ENCODE measurements around the gene ITGA11.

Gene ITGA11

DNA sequence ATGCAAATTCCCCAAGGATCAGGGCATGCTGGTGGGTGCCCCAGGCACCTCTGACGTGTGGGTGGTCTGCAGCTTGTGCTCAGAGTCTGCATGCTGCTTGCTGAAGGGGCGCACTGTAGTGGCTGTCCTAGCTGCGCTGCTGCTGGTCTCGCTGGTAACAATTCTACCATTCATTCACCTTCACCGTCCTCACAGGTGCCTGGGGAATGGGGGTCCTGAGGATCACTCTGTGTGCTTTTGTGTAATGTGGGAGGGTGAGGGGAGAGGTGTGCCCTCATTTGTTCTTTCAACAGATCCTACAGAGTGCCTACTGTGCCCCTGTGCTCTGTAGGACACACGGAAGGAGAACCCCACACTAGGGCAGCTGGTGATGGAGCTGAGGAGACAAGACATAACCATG, 2.1 kb upstream of the ITGA11 start:
- TF ChIP-seq, protein P1, sequence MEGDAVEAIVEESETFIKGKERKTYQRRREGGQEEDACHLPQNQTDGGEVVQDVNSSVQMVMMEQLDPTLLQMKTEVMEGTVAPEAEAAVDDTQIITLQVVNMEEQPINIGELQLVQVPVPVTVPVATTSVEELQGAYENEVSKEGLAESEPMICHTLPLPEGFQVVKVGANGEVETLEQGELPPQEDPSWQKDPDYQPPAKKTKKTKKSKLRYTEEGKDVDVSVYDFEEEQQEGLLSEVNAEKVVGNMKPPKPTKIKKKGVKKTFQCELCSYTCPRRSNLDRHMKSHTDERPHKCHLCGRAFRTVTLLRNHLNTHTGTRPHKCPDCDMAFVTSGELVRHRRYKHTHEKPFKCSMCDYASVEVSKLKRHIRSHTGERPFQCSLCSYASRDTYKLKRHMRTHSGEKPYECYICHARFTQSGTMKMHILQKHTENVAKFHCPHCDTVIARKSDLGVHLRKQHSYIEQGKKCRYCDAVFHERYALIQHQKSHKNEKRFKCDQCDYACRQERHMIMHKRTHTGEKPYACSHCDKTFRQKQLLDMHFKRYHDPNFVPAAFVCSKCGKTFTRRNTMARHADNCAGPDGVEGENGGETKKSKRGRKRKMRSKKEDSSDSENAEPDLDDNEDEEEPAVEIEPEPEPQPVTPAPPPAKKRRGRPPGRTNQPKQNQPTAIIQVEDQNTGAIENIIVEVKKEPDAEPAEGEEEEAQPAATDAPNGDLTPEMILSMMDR (IDR thresholded peaks at IDR 0.05; ENCODE audit: low read depth, low read length), result no peak
- DNase-seq, result no peak
- Histone ChIP-seq H3K4me3 (ENCODE audit: low read depth, low read length) (no peak overlapping the region), H3K36me3 (no peaks in the 10 kb centered on the region), H3K27me3 (peaks cover 9% of the 10 kb centered on the region; the same call in 1 of the 2 replicates), H3K4me1 (no peaks in the 10 kb centered on the region; the same call in none of the 2 replicates), H3K9me3 (no peaks in the 10 kb centered on the region)

DNA sequence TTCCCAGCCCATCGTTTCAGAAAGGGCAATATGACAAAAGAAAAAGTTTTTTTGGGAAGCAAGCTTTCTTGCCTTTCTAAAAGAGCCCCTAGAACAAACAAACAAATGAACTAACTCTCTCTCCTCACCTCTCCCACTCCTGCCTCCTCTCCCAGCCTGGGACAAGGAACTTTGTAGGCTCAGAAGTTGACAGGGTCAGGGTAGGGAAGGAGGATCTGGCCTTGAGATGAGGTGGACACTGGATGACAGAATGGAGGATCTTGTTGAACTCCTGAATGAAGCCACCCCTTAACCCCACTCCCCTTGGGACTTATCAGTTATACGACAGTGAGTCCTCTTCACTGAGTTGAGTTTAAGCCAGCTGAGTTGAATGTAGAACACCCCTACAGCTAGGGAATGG, 1.6 kb upstream of the ITGA11 start:
- TF ChIP-seq, protein P1 (IDR thresholded peaks at IDR 0.05; ENCODE audit: low read depth, low read length), result no peak
- no peaks in the 10 kb centered on the region; the same call in none of the 2 replicates for H3K4me1 ChIP-seq
- peaks cover 9% of the 10 kb centered on the region; the same call in 1 of the 2 replicates for H3K27me3 ChIP-seq
- no peak overlapping the region for H3K4me3 ChIP-seq (ENCODE audit: low read depth, low read length)
- H3K9me3 ChIP-seq, result no peaks in the 10 kb centered on the region
- no peak for DNase-seq
- no peaks in the 10 kb centered on the region for H3K36me3 ChIP-seq

DNA sequence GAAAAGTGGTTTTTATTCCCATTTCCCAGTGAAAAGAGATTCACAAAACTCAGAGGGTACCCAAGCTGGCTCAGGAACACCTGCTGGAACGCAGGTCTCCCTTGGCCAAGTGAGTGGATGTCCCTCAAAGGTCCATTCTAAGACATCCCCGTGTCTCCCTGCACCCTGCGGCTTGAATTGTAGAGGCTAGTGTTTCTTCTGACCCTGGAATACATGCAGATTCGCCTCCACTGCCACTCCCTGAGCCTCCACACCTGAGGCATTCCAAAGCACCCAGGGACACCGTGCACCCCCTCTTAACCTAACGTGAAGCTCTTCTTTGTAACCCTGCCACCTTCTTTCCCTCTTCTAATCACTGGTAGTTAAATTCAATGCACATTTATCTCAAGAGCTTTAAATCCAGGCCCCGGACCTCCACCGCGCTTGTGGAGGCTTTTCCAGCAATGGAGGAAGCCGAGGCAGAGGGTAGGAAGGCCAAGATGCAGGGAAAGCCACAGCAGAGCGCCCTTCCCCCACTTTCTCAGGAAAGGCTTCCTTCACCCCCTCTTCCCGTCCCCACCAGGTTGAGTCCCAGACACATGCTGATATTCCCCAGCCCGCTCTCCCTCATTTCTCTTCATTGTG, 590 bp upstream of the ITGA11 start:
- DNase-seq, result no peak
- TF ChIP-seq, protein P1 (IDR thresholded peaks at IDR 0.05; ENCODE audit: low read depth, low read length), result no peak
- Histone ChIP-seq H3K36me3 (no peaks in the 10 kb centered on the region), H3K4me3 (ENCODE audit: low read depth, low read length) (peak overlapping the region; percentile 68), H3K27me3 (peaks cover 9% of the 10 kb centered on the region; the same call in 1 of the 2 replicates), H3K4me1 (no peaks in the 10 kb centered on the region; the same call in none of the 2 replicates), H3K9me3 (no peaks in the 10 kb centered on the region)

DNA sequence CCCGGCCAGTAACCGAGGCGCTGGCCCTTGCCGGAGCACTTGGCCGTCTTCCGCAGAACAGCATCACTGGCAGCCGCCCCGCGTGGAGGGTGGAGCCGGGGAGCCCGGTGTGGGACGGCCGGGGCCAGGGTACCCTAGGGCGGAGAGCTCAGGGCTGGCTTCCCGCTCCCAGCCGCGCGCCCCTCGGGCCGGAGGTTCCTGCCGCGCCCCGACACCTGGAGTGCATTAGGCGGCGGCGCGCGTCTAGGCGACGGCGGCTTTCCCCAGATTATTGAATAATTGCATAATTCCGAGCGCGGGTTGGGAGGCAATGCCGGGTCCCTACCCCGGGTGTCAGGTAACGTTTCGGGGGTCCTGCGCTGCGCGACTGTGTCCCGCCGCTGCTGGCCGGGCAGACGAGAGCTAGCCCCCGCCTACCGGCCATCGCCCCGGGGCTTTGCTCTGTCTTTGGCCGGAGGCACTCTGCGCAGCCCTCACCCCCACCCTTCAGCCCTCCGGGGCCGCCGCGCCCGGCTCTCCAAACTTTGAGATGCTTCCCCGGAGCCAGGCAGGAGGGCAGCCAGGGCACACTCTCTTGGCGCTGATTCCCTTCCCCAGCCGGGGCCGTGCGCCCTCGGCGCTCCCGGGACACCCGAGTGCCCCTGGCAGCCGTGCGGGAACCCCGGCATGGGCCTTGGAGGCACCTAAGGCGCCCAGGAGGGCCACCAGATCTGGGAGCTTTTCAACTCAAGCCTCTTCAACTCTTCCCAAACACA, 749 bp downstream of the ITGA11 start:
- H3K9me3 ChIP-seq, result no peaks in the 10 kb centered on the region
- no peak for DNase-seq
- peak overlapping the region; percentile 68 for H3K4me3 ChIP-seq (ENCODE audit: low read depth, low read length)
- H3K4me1 ChIP-seq, result no peaks in the 10 kb centered on the region; the same call in none of the 2 replicates
- H3K27me3 ChIP-seq, result peaks cover 9% of the 10 kb centered on the region; the same call in 1 of the 2 replicates
- H3K36me3 ChIP-seq, result no peaks in the 10 kb centered on the region
- TF ChIP-seq, protein P1 (IDR thresholded peaks at IDR 0.05; ENCODE audit: low read depth, low read length), result no peak

DNA sequence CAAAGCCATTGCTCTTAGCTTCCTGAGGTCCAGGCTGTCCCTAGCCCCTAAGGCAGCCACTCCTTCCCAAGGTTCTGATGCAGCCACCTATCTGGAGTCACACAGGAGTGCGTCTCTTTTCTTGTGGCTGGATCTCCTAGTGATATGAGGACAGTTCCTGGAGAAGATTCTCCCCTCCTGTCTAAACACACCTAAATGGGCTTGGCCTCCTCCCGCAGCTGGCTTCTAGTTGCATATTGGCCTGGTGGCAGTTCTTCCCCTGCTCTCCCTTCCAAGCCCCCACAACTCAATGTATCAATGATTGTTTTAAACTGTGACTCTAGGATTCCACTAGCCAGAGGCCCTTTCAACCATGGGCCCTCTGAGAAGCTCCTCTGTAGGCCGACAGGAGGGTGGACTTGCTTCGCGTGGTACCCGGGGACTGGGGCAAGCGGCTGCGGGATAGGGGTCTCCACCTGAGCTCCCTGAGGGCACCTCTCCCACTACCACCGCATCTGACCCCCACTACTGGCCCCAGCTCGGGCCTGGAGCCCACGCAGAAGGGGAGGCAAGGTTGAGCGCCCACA, 1.4 kb downstream of the ITGA11 start:
- H3K27me3 ChIP-seq, result peaks cover 9% of the 10 kb centered on the region; the same call in 1 of the 2 replicates

More for the DNA sequence above, 1.4 kb downstream of the ITGA11 start:
- no peaks in the 10 kb centered on the region for H3K9me3 ChIP-seq
- TF ChIP-seq, protein P1 (IDR thresholded peaks at IDR 0.05; ENCODE audit: low read depth, low read length), result no peak
- no peaks in the 10 kb centered on the region for H3K36me3 ChIP-seq
- no peak overlapping the region for H3K4me3 ChIP-seq (ENCODE audit: low read depth, low read length)
- no peak for DNase-seq
- H3K4me1 ChIP-seq, result no peaks in the 10 kb centered on the region; the same call in none of the 2 replicates

Measured in BE2C (cell line).